Measurements from ENCODE around the gene MYO15B.

MYO15B gene

GRCh38 chr17:75558666-75559530, 28.7 kb upstream of the MYO15B start:
- no peak for DNase-seq (ENCODE audit: low read depth)

- DNase-seq (ENCODE audit: low read depth) = no peak
These were observed 27.6 kb upstream of the MYO15B start for GRCh38 chr17:75559958-75560533.

- DNase-seq (ENCODE audit: low read depth) = no peak
These were observed 25.5 kb upstream of the MYO15B start for GRCh38 chr17:75561927-75562603.

GRCh38 chr17:75563063-75563758, 24.4 kb upstream of the MYO15B start:
- DNase-seq (ENCODE audit: low read depth) = no peak

GRCh38 chr17:75564195-75564594, 23.4 kb upstream of the MYO15B start:
- DNase-seq (ENCODE audit: low read depth) = no peak

GRCh38 chr17:75565066-75565465, 22.5 kb upstream of the MYO15B start:
- DNase-seq (ENCODE audit: low read depth) = no peak

- no peak for DNase-seq (ENCODE audit: low read depth)
These were observed 22.0 kb upstream of the MYO15B start for GRCh38 chr17:75565618-75566017.

GRCh38 chr17:75566416-75566815, 21.2 kb upstream of the MYO15B start:
- no peak for DNase-seq (ENCODE audit: low read depth)

- no peak for DNase-seq (ENCODE audit: low read depth)
These were observed 20.8 kb upstream of the MYO15B start for GRCh38 chr17:75566834-75567233.

- no peak for DNase-seq (ENCODE audit: low read depth)
These were observed 19.0 kb upstream of the MYO15B start for GRCh38 chr17:75568412-75569255.

GRCh38 chr17:75570034-75570676, 17.4 kb upstream of the MYO15B start:
- DNase-seq (ENCODE audit: low read depth) = no peak

GRCh38 chr17:75570772-75571171, 16.8 kb upstream of the MYO15B start:
- no peak for DNase-seq (ENCODE audit: low read depth)

GRCh38 chr17:75571197-75571884, 16.3 kb upstream of the MYO15B start:
- no peak for DNase-seq (ENCODE audit: low read depth)

GRCh38 chr17:75571885-75572215, 15.8 kb upstream of the MYO15B start:
- no peak for DNase-seq (ENCODE audit: low read depth)

GRCh38 chr17:75572713-75573539, 14.7 kb upstream of the MYO15B start:
- no peak for DNase-seq (ENCODE audit: low read depth)

GRCh38 chr17:75573540-75573957, 14.1 kb upstream of the MYO15B start:
- DNase-seq (ENCODE audit: low read depth) = no peak

- DNase-seq (ENCODE audit: low read depth) = no peak
These were observed 13.6 kb upstream of the MYO15B start for GRCh38 chr17:75573994-75574393.

- no peak for DNase-seq (ENCODE audit: low read depth)
These were observed 13.1 kb upstream of the MYO15B start for GRCh38 chr17:75574404-75575036.

GRCh38 chr17:75575197-75575596, 12.4 kb upstream of the MYO15B start:
- DNase-seq (ENCODE audit: low read depth) = no peak

All from stimulated activated CD8-positive, alpha-beta memory T cell treated with anti-CD3 and anti-CD28 coated beads, Interleukin-7, amount 100 ng/mL, for 24 hours (primary cell).